GM19035 (cell line): Measurements from ENCODE around the gene AGR2.

Source experiments
- ATAC-seq: cut with Tn5 transposase; IDR thresholded peaks from one replicate; pipeline ENCODE4 v1.9.1; 2021; ENCODE audit not compliant: unreplicated experiment

Gene AGR2

DNA sequence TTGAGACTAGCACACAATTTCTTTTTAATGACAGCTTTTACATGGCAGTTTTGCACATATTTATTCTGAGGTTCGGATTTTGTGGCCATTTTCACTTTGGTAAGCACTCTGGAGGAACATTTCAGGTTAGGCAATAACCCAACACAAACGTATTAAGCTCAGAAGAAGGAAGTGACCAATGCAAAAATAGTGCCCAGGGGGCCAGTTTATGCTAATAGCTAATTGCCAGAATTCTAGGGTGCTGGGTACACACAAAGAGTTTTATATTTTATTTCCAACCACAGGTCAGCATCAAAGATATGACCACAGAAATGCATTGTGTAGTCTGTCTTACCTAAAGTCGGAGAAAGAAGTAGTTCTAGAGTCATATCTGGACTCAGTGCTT lies 8.4 kb upstream of the AGR2 start:
- no peak for ATAC-seq

DNA sequence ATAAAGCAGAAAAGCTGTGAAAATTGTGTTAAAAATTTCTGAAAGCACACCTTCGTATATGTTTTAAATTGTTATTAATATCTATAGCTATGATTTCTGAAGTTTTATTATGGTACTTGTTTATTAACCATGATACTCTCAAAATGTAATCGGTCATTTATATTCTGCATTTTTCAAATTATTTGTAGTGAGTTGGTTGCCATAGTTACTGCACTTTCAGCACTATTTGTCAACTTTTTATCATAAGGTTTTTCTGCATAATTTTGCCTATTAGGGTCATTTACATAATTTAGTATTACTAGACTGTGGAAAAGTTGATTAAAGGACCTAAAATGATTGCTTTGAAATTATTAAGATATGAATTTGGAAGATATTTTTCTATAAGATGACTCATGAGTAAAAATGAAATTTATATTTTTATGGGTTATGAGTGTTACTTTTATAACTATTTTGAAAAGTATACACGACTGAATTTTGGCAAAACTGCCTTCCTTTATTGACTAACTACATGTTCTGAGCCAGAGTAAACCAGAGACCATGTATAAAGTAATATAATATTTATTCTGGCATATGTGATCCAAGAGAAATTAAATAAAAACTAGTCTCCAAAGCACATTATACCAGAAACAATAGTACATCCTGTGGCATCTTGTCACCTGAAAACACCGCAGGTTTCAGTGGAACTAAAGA lies 7.9 kb upstream of the AGR2 start:
- ATAC-seq, result no peak

DNA sequence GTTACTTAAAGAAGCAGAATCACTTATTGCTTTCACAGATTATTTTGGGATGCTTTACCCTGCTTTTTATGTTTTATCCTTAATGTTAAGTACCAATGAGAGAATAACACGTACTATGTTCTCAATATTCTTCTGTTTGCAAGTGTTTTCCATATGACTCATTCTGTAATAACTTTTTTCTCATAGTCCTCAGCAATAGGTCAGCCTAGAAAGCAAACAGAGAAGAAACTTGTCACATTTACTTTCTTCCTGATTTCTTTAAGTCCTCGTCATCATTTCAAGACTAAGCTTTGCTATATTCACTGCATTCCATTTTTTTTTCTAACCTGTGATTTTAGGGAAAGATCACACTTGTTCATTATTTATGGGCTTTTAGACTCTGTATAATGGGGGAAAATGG lies 6.8 kb upstream of the AGR2 start:
- ATAC-seq, result no peak

DNA sequence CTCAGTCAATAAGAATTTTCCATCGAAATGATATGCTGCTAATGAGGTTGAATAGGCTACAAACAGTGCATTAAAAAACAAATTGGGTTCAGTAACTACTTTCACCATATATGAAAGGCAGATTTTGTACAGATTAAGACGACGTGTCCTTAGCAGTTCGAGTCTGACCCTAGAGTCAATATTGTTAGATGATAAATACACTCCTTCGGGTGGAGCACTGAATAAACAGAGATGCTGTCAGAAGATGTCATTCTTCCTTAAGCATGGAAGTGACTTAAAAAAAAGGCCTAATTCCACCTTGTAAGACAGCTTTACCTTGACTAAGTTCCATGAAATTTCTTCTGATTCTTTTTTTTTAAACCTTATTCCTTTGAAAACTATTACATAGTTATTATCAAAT lies 5.8 kb upstream of the AGR2 start:
- ATAC-seq, result no peak

DNA sequence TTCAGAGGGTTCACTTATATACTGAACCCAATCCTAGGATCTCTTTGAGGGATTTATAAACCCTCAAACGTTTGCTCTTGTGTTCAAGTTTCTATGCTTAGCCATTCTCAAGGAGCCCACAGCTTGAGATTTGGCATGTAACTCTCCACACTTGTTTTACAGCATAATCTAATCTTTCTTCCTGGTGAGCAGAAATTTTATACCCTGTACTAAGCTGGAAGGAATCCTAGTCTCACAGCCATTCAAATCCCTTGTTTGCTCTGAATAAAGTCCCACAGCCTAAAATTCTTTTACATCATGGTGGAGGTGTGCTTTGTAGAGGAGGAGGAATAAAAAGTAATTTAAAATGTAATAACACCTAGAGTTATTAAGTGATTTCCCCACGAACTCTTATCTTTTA lies 5.3 kb upstream of the AGR2 start:
- no peak for ATAC-seq

DNA sequence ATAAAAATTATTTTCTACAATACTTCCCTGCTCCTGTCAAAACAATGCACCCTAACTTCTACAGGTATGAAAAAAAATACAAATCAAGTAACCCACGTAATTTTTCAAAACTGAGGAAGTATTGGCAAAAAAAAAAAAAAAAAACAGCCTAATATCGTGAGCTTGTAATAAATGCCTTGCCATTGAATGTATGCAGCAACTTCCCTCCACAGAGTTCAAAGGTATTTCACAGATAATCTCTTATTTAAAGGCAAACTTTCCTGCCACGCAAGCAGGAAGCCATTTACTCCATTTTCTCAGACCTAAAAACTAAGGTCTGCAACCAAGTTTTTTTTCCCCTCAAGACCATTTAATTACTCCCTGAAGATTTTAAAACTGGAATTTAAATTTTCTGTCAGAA lies 642 bp upstream of the AGR2 start:
- no peak for ATAC-seq

DNA sequence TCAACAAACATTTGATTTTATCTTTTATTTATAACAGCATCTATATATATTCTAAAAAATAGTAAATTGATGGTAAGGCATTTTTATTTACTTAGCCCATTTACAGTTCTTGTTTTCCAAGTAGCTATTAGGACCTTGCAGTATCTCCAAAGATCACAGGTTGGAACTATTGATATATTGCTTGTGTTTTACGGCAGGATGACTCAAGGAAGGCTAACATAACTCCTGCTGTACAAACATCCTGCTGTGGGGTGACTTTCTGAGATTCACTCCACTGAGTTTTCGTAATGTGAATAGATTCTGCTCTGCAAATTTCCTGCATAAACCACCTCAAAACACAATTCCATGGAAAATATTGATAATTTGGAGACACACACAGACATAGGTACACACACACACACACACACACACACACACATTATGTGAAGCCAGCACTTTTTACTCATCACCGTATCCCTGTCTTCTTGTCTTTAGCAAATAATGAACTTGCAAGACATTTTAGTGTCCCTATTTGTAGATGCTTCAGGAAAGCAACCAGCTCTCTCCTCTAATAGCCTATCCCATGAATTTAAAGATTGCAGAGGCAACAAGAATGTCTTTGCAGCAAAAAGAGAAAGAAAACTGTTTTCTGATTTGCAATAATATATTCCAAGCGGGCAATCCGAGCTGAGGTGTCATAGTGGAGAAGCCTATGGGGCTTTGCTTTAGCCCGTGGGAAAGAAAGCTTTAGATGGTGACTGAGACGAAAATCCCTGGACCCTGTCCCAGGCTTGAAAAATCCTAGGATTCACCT lies 722 bp downstream of the AGR2 start:
- no peak for ATAC-seq

DNA sequence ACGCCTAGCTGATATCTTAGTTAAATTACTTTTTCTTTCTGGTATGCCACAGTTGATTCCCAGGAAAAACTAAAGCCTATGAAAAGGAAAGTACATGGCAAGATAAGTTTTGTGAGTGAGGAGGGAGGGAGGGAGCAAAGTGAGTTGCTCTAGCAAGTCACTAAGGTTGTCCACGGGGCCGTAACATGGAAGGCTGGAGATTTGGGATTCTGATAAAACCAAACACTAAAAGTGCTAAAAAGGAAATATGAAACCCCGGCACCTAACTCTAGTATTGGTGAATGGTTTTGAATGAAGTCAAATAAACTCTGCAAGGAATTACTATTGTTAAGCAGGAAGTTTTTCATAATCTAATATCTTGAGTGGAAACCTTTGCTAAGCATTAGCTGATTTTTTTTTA lies 1.7 kb downstream of the AGR2 start:
- no peak for ATAC-seq

DNA sequence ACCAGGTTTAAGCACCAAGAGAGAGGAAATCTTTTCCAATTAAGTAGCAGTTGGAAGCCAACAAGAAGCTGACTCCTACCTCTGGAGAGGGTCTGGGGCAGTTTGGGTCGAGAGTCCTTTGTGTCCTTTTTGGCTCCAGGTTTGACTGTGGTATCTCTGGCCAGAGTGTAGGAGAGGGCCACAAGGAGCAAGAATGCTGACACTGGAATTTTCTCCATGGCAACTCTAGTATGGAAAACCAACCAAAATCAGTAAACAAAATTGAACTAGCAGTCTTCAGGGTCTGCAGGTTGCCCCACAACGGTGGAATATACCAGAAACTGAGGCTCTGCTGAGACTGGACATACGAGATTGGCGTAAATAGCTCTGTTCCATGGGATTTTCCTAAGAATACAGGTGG lies 3.2 kb downstream of the AGR2 start:
- ATAC-seq, result no peak

DNA sequence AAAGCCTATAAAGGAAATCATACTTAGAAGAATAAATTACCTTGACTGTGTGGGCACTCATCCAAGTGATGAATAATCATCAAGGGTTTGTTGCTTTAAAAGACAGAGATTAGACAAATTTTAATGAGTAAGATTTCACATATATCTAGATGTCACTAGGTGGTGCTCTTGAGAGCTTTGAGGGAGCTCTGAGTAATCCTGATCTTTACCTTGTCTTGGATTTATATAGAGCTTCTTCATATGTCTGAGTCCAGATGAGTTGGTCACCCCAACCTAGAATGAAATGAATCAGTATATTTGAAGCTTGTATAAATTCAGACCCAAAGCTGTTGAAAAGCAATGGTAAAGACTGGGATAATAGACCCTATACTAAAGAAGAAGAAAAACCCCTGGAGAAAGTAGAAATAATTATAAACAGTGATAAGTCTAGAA lies 3.7 kb downstream of the AGR2 start:
- no peak for ATAC-seq

DNA sequence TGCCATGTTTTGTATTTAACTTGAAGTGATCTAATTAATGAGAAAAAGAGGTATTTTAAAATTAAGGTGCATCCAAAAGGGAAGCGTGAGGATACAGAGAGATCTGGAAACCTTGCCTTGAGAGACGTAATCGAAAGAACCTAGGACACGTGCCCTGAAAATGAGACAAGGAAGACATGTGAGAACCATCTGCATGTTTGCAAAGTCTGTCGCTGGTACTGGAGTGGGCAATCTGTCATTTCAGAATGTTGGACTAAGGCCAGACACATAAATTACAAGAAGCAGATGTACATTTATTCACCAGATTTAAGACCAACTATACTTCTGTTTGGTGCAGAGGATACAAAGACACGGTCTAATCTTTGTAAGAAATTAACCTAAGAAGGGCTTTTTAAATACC lies 9.2 kb downstream of the AGR2 start:
- no peak for ATAC-seq

DNA sequence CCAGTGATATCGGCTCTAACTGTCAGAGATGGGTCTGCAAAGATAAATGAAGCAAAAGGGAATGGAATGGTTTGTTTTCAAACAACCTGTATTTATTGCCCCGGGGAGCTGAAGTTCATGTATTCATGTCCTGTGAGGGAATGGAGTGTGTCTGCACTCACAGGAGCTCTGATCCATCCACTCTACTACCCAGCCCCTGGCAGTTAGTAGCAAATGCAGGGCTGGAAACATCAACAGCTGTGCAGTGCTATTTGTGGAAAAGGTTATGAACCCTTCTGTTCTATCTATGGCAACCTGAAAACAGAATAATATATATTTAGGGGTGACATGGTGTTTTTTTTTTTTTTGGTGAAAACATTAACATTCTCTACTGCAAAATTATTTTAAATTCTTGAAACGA lies 9.8 kb downstream of the AGR2 start:
- no peak for ATAC-seq

DNA sequence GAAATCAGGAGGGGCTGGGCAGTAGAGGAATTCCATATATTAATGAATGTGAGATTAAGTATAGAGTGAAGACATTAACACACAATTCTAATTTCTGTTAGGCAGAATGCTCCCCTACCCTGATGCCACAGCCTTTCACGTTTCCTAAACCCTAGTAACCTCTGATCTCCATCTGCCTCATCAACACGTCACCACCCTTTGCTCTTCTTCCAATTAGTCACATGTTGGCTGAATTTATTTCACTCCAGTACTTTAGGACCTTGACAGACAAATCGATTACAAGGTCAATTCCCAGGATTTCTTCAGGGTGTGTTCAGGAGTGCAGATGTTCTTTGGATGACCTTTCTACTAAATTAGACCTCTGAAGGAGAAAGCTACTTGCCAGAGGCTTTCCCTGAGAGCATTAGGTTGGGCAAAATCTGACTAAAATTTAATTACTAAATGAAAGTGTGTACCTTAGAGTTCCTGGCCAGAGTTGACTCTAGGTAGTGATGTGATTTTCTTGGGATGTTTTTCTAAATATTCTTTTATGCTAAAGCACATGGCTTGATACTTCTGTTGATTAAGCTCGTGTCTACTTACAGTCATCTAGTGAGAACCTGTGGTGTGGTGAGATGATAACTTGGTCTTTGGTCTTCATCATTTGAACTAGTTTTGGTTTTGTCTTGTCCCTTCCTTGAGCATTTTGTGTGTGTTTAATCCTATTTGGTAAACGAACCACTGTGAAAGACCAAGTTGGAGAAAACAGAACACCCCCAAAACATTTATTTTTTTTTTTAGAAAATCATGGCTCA lies 12.7 kb downstream of the AGR2 start:
- no peak for ATAC-seq

DNA sequence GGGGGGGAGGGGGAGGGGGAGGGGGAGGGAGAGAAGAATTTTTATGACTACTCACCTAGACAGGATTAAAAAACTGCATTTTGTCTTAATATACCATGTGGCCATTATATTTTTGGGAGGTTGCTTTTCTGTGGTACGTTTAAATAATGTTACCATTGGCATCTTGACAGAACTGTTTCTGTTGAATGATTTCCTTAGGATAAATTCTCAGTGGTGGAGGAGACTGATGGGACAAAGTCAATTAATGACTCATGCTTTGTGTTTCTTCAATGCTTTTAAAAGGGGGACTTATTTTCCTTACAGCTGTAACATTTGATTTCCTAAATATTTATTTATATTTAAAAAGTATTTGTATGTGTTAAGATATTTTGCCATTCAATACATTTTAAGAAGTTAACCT lies 13.7 kb downstream of the AGR2 start:
- no peak for ATAC-seq

DNA sequence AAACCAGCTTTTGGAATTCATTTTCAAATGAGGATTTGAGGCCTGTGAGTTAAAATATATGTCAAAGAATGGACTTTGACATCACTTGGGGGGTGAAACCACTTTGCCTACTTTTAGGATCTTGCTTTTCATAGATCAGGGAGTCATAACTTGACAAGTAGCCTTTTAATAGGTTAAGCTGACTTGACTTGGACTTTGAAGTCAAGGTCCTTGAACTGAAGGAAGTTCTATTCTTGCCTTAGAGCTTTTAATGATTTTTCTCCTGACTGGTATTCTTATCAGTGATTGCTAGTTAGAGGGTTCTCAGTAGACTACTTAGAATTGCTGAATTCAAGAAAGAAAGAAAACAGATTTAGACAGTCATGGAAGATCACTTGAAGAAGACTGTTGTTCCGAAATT lies 17.7 kb downstream of the AGR2 start:
- ATAC-seq, result no peak

DNA sequence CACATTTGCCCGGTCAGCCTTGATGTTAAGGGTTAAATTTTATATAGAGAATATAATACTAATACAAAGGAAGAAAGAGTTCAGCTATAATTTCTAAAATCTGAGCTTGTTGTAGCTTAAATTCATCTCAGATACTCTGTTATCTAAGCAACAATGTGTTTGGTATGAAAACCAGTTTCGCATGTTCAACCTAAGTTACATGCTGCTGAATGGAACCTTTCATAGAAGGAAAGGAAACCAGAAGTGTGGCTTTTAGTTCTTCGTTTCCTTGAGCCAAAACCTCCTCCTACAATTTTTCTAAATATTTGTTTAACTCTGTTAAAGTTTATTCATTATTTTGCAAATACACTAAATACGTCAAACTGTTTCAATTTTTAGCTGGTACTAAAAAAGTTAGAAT lies 18.5 kb downstream of the AGR2 start:
- no peak for ATAC-seq

DNA sequence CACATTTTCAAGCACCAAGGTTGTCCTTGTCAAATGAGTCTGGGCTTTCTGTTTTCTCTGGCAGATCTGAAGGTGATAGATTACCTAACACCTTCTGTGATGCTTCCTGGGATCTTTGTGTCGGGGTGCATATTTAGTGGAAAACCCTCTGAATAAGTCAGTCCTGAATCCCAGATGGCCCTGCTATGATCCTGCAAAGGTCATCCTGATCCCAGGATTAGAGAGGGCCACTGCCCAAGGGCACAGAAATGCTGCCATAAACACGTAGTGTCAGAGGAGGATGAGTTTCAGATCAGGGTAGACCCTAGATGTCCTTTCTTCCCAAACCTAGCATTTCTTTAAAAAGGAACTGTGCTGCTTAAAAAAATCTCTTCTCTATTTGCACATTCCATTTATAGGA lies 19.0 kb downstream of the AGR2 start:
- ATAC-seq, result no peak

DNA sequence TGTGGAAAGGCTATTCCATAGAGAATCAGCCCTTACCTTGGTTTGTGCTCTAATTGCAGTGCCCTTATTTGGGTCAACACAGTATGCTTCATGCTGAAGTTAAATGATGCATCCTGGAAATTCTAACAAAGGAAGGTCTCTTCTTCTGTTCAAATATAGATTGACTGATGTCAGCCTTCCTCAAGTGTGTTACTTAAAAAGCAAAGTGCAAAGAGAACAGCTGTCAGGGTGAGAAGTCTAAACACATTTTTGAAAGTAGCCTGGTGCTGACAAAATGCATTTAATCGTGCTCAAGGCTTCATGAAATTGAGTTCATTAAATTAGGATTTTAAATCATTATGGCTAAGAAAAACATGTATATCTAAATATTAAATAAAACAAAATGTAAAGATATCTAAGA lies 19.5 kb downstream of the AGR2 start:
- no peak for ATAC-seq

DNA sequence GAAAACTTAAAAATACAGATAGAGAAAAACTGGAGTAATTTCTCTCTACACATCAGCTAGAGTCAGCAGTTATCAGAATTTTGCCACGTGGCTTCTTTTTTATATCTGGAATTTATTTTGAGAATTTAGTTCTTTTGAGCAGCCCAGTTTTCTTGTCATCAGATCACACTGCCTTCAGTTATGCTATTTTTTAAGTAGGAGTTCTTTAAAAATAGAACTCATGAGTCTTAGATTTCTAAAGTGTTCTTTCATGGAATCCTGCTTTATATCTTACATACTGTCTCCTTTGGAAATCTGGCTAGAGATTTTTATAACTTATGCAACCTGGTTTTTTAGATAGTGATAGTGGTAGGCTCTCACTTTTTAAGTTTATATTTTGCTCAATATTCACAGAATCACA lies 24.2 kb downstream of the AGR2 start:
- no peak for ATAC-seq

DNA sequence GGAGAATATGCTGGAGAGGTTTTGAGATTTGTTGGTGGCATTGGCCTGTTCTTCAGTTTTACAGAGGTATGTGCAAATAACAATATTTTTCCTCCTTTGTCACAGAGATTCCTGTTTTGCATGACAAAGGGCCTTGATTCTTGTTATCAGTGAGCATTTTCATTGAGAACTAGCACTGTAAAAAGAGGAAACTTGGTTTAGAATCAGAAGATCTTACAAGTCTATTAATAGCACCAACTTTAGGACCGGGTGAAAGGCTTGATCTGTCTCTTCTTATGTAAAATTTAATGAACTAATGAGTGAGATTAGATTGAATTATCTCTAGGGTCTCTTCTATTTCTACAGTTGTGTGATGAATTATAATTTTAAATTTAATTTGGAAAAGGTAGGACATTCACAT lies 25.7 kb downstream of the AGR2 start:
- no peak for ATAC-seq

DNA sequence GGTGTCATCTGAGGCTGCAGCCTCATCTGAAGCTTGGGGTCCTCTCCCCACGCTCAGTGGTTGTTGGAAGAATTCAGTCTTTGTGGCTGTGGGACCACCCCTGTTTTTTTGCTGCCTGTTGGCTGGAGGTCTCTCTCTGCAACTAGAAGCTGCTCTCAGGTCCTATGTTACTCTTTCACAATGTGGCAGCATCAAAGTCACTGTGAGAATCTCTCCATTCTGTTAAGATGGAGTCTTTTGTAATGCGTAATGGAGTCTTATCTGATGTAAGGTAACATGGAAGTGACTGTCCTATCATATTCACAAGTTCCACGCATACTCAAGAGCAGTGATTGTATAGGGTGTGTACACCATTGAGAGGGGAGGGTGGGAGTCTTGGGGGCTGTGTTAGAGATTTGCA lies 26.3 kb downstream of the AGR2 start:
- ATAC-seq, result no peak

DNA sequence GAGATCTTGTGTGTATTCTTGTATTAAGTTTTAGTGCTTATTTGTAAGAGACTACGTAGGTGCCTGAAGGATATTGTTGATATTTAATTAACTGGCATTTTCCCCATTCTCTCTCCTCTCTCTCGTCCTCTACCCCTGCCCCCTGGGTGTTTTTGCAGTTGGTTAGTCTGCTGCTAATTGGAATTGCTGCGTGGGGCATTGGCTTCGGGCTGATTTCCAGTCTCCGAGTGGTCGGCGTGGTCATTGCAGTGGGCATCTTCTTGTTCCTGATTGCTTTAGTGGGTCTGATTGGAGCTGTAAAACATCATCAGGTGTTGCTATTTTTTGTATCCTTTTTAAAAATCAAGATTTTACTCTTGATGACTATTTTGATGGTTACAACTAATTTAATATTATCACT lies 28.7 kb downstream of the AGR2 start:
- no peak for ATAC-seq
